Neural cell (in vitro differentiated cells): ENCODE results near the gene ZNF644. TPM values are rescaled to one million over a fixed set of nuclear protein-coding genes. Genes with fewer than 3 reads are reported as not detected.

ENCODE experiments used
- H2AFZ ChIP-seq: fragments of 200-600, 300-800 bp; sonication (generic), shearing (Covaris generic); 2 replicates; pipeline ENCODE4 v1.6.0; 2014; ENCODE audit warnings: low read depth, mild to moderate bottlenecking, antibody characterized with exemption, low read length, moderate library complexity
- H3F3A ChIP-seq: fragments of 200-600 bp; shearing (Covaris generic); 2 replicates; pipeline ENCODE4 v1.6.1; 2016; ENCODE audit warnings: mild to moderate bottlenecking, moderate library complexity, mixed read lengths, antibody characterized with exemption, low read length; ENCODE audit not compliant: insufficient read depth, poor library complexity, severe bottlenecking
- H3K27ac ChIP-seq: fragments of 200-600, 300-800 bp; sonication (generic), shearing (Covaris generic); 2 replicates; pipeline ENCODE4 v1.5.1; 2014; ENCODE audit warnings: mild to moderate bottlenecking, low read length, moderate library complexity
- H3K27me3 ChIP-seq: fragments of 300-800, 200-600 bp; sonication (generic), shearing (Covaris generic); 2 replicates; pipeline ENCODE4 v1.6.0; 2014; ENCODE audit warnings: mild to moderate bottlenecking, low read depth, low read length, moderate library complexity; ENCODE audit not compliant: insufficient read depth
- H3K36me3 ChIP-seq: fragments of 300-800, 200-600 bp; sonication (generic), shearing (Covaris generic); 2 replicates; pipeline ENCODE4 v1.5.1; 2014; ENCODE audit warnings: mild to moderate bottlenecking, antibody characterized with exemption, low read length, moderate library complexity; ENCODE audit not compliant: insufficient read depth
- H3K4me2 ChIP-seq: fragments of 300-800, 200-600 bp; sonication (generic), shearing (Covaris generic); 2 replicates; pipeline ENCODE4 v1.6.0; 2014; ENCODE audit warnings: mild to moderate bottlenecking, low read length
- H3K4me3 ChIP-seq: fragments of 300-800, 200-600 bp; sonication (generic), shearing (Covaris generic); 2 replicates; pipeline ENCODE4 v1.5.1; 2014; ENCODE audit warnings: mild to moderate bottlenecking, low read length, moderate library complexity
- H3K79me2 ChIP-seq: fragments of 200-600 bp; shearing (Covaris generic); replicated peaks from 2 replicates; pipeline ENCODE4 v1.6.0; 2014; ENCODE audit warnings: mild to moderate bottlenecking, low read length, moderate library complexity; ENCODE audit not compliant: insufficient read depth
- H3K9ac ChIP-seq: fragments of 300-800, 200-600 bp; sonication (generic), shearing (Covaris generic); 2 replicates; pipeline ENCODE4 v1.6.1; 2016; ENCODE audit warnings: mild to moderate bottlenecking, low read length, mixed read lengths
- H3K9me2 ChIP-seq: fragments of 200-600 bp; shearing (Covaris generic); 2 replicates; pipeline ENCODE4 v1.6.1; 2016; ENCODE audit warnings: mild to moderate bottlenecking, low read length, mixed read lengths; ENCODE audit not compliant: insufficient read depth
- H3K9me3 ChIP-seq: fragments of 200-600, 300-800 bp; sonication (generic), shearing (Covaris generic); 2 replicates; pipeline ENCODE4 v1.6.1; 2016; ENCODE audit warnings: mild to moderate bottlenecking, mixed run types, low read length, moderate library complexity, mixed read lengths
- H4K20me1 ChIP-seq: fragments of 200-600 bp; shearing (Covaris generic); 2 replicates; pipeline ENCODE4 v1.6.1; 2016; ENCODE audit warnings: mild to moderate bottlenecking, mixed run types; ENCODE audit not compliant: insufficient read depth
- CTCF ChIP-seq: fragments of 450-650 bp; IDR thresholded peaks from 2 replicates; pipeline ENCODE4 v1.5.1; 2014; ENCODE audit warnings: antibody characterized with exemption, mild to moderate bottlenecking, moderate library complexity; ENCODE audit not compliant: poor library complexity, severe bottlenecking
- EP300 ChIP-seq: fragments of 450-650 bp; conservative IDR thresholded peaks from 2 replicates; pipeline ENCODE4 v1.6.1; 2014; ENCODE audit warnings: antibody characterized with exemption, mild to moderate bottlenecking, moderate library complexity; ENCODE audit not compliant: poor library complexity, severe bottlenecking
- EZH2 ChIP-seq: fragments of 200-600, 300-800 bp; shearing (Covaris generic), sonication (generic); IDR thresholded peaks from 2 replicates; pipeline ENCODE4 v1.6.1; 2014; ENCODE audit warnings: antibody characterized with exemption, low read length, borderline replicate concordance, mild to moderate bottlenecking; ENCODE audit not compliant: insufficient read depth, poor library complexity, severe bottlenecking
- MXI1 ChIP-seq: fragments of 450-650 bp; conservative IDR thresholded peaks from 2 replicates; pipeline ENCODE4 v1.6.1; 2014; ENCODE audit warnings: antibody characterized with exemption, mild to moderate bottlenecking; ENCODE audit not compliant: poor library complexity, severe bottlenecking
- POLR2AphosphoS5 ChIP-seq: IDR thresholded peaks from 2 replicates; pipeline ENCODE4 v1.6.1; 2012
- RAD21 ChIP-seq: fragments of 450-650 bp; conservative IDR thresholded peaks from 2 replicates; pipeline ENCODE4 v1.6.1; 2014; ENCODE audit warnings: antibody characterized with exemption, mild to moderate bottlenecking, moderate library complexity
- SMC3 ChIP-seq: fragments of 450-650 bp; conservative IDR thresholded peaks from 2 replicates; pipeline ENCODE4 v1.6.1; 2014; ENCODE audit warnings: antibody characterized with exemption, mild to moderate bottlenecking, moderate library complexity; ENCODE audit not compliant: poor library complexity
- TAF1 ChIP-seq: IDR thresholded peaks from 2 replicates; pipeline ENCODE4 v1.6.1; 2012; ENCODE audit warnings: low read depth
- polyA plus RNA-seq: library from polyadenylated mRNA; depleted of rRNA; stranded (reverse); fragments of >200 nt; gene quantifications from 2 replicates; pipeline ENCODE4 v1.2.3, GENCODE V29; 2014
- TF ChIP-seq, protein P1 (sequence below): IDR thresholded peaks from 2 replicates; pipeline ENCODE4 v1.6.1; 2012; ENCODE audit warnings: borderline replicate concordance

ZNF644 gene
- polyA plus RNA-seq, 1 donor from 2014 or later = 71.7 TPM

DNA sequence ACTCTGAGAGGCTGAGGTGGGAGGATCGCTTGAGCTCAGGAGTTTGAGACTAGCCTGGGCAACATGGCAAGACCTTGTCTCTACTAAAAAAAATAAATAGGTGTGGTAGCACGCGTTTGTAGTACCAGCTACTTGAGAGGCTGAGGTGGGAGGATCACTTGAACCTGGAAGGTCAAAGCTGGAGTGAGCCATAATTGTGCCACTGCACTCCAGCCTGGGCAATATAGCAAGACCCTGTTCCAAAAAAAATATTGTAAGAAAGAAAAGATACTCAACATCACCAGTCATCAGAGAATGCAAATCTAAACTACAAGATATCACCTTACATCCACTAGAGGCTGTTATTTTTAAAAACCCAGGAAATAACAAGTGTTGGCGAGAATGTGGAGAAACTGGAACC lies 32.5 kb downstream of the ZNF644 start:
- peaks cover 5% of the 10 kb centered on the region for H3K36me3 ChIP-seq
- no peak overlapping the region for H2AFZ ChIP-seq
- no peaks in the 10 kb centered on the region for H3K27me3 ChIP-seq
- no peaks in the 10 kb centered on the region for H3K9me2 ChIP-seq
- no peak overlapping the region for H3K4me3 ChIP-seq
- H4K20me1 ChIP-seq = no peaks in the 10 kb centered on the region
- H3F3A ChIP-seq = no peaks in the 10 kb centered on the region
- H3K9ac ChIP-seq = no peak overlapping the region
- H3K4me2 ChIP-seq = no peak overlapping the region
- no peak overlapping the region for H3K27ac ChIP-seq
- TF ChIP-seq TAF1 (no peak), SMC3 (no peak), POLR2AphosphoS5 (no peak), EP300 (no peak), MXI1 (no peak), RAD21 (no peak), EZH2 (no peak)
- TF ChIP-seq, protein P1, sequence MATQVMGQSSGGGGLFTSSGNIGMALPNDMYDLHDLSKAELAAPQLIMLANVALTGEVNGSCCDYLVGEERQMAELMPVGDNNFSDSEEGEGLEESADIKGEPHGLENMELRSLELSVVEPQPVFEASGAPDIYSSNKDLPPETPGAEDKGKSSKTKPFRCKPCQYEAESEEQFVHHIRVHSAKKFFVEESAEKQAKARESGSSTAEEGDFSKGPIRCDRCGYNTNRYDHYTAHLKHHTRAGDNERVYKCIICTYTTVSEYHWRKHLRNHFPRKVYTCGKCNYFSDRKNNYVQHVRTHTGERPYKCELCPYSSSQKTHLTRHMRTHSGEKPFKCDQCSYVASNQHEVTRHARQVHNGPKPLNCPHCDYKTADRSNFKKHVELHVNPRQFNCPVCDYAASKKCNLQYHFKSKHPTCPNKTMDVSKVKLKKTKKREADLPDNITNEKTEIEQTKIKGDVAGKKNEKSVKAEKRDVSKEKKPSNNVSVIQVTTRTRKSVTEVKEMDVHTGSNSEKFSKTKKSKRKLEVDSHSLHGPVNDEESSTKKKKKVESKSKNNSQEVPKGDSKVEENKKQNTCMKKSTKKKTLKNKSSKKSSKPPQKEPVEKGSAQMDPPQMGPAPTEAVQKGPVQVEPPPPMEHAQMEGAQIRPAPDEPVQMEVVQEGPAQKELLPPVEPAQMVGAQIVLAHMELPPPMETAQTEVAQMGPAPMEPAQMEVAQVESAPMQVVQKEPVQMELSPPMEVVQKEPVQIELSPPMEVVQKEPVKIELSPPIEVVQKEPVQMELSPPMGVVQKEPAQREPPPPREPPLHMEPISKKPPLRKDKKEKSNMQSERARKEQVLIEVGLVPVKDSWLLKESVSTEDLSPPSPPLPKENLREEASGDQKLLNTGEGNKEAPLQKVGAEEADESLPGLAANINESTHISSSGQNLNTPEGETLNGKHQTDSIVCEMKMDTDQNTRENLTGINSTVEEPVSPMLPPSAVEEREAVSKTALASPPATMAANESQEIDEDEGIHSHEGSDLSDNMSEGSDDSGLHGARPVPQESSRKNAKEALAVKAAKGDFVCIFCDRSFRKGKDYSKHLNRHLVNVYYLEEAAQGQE = no peak
- H3K9me3 ChIP-seq = no peaks in the 10 kb centered on the region
- H3K79me2 ChIP-seq = peaks cover 99% of the 10 kb centered on the region

GRCh38 chr1:90987841-90988240 lies 34.0 kb downstream of the ZNF644 start:
- TF ChIP-seq CTCF = no peak
- no peak for TF ChIP-seq RAD21
- no peak for TF ChIP-seq MXI1
- TF ChIP-seq TAF1 = no peak
- TF ChIP-seq, protein P1 = no peak
- no peak for TF ChIP-seq POLR2AphosphoS5
- TF ChIP-seq EZH2 = no peak
- no peak for TF ChIP-seq SMC3
- TF ChIP-seq EP300 = no peak
- Histone ChIP-seq H3K79me2 (peaks cover 98% of the 10 kb centered on the region), H3K27ac (no peak overlapping the region), H3K4me3 (no peak overlapping the region), H3K9me2 (no peaks in the 10 kb centered on the region), H3K9ac (no peak overlapping the region), H3K27me3 (no peaks in the 10 kb centered on the region), H2AFZ (no peak overlapping the region), H3K36me3 (peaks cover 5% of the 10 kb centered on the region), H4K20me1 (no peaks in the 10 kb centered on the region), H3K9me3 (no peaks in the 10 kb centered on the region), H3K4me2 (no peak overlapping the region), H3F3A (no peaks in the 10 kb centered on the region)
